22Rv1 (cell line): Measurements from ENCODE around the gene RFC5.

Experiments used
- CTCF ChIP-seq: fragments of 450-650 bp; IDR thresholded peaks from 2 replicates; pipeline ENCODE4 v1.5.1; 2017; ENCODE audit warnings: mild to moderate bottlenecking
- ZFX ChIP-seq: fragments of 450-650 bp; IDR thresholded peaks from 2 replicates; pipeline ENCODE4 v1.6.1; 2017; ENCODE audit warnings: antibody characterized with exemption, borderline replicate concordance

GRCh38 chr12:118068445-118068844, 51.9 kb downstream of the RFC5 start:
- TF ChIP-seq CTCF: no peak
- TF ChIP-seq ZFX: no peak
